ENCODE results near the gene MRNIP.
"Not testable (repeated sequence)": the region's sequence is repeated elsewhere in the genome, so short reads cannot be mapped to it uniquely, and the experiment has no call there.

The MRNIP gene

GRCh38 chr5:179871533-179871932 is 12.9 kb upstream of the MRNIP start:
- DNase-seq (ENCODE audit: low read depth, low spot score) = not testable (repeated sequence)

GRCh38 chr5:179870952-179871351 is 12.3 kb upstream of the MRNIP start:
- no peak for DNase-seq (ENCODE audit: low read depth, low spot score)

GRCh38 chr5:179870403-179870903 is 11.8 kb upstream of the MRNIP start:
- peak; percentile 65 for DNase-seq (ENCODE audit: low read depth, low spot score)

- DNase-seq (ENCODE audit: low read depth, low spot score) = no peak
Measured at GRCh38 chr5:179869641-179870402, 11.2 kb upstream of the MRNIP start.

- no peak for DNase-seq (ENCODE audit: low read depth, low spot score)
Measured at GRCh38 chr5:179869101-179869500, 10.5 kb upstream of the MRNIP start.

- DNase-seq (ENCODE audit: low read depth, low spot score) = no peak
Measured at GRCh38 chr5:179868541-179868940, 9.9 kb upstream of the MRNIP start.

GRCh38 chr5:179867476-179867875 is 8.9 kb upstream of the MRNIP start:
- DNase-seq (ENCODE audit: low read depth, low spot score) = no peak

GRCh38 chr5:179867079-179867465 is 8.5 kb upstream of the MRNIP start:
- DNase-seq (ENCODE audit: low read depth, low spot score) = no peak

- DNase-seq (ENCODE audit: low read depth, low spot score) = no peak
Measured at GRCh38 chr5:179866241-179867078, 7.8 kb upstream of the MRNIP start.

GRCh38 chr5:179865491-179866240 is 7.0 kb upstream of the MRNIP start:
- no peak for DNase-seq (ENCODE audit: low read depth, low spot score)

- DNase-seq (ENCODE audit: low read depth, low spot score) = no peak
Measured at GRCh38 chr5:179864686-179865085, 6.1 kb upstream of the MRNIP start.

GRCh38 chr5:179863449-179864085 is 5.0 kb upstream of the MRNIP start:
- no peak for DNase-seq (ENCODE audit: low read depth, low spot score)

- DNase-seq (ENCODE audit: low read depth, low spot score) = no peak
Measured at GRCh38 chr5:179862891-179863290, 4.3 kb upstream of the MRNIP start.

- no peak for DNase-seq (ENCODE audit: low read depth, low spot score)
Measured at GRCh38 chr5:179862296-179862695, 3.7 kb upstream of the MRNIP start.

- no peak for DNase-seq (ENCODE audit: low read depth, low spot score)
Measured at GRCh38 chr5:179860301-179860700, 1.7 kb upstream of the MRNIP start.

GRCh38 chr5:179858241-179858585 is 404 bp downstream of the MRNIP start:
- DNase-seq (ENCODE audit: low read depth, low spot score) = no peak

- no peak for DNase-seq (ENCODE audit: low read depth, low spot score)
Measured at GRCh38 chr5:179854356-179854755, 4.3 kb downstream of the MRNIP start.

- no peak for DNase-seq (ENCODE audit: low read depth, low spot score)
Measured at GRCh38 chr5:179852993-179853547, 5.5 kb downstream of the MRNIP start.

- no peak for DNase-seq (ENCODE audit: low read depth, low spot score)
Measured at GRCh38 chr5:179841621-179842020, 17.0 kb downstream of the MRNIP start.

GRCh38 chr5:179840766-179841165 is 17.9 kb downstream of the MRNIP start:
- no peak for DNase-seq (ENCODE audit: low read depth, low spot score)

GRCh38 chr5:179840321-179840720 is 18.3 kb downstream of the MRNIP start:
- no peak for DNase-seq (ENCODE audit: low read depth, low spot score)

Measured in astrocyte of the hippocampus (primary cell).